HG03521 (cell line): ENCODE measurements around the gene DIAPH3.

ENCODE experiments used
- ATAC-seq: cut with Tn5 transposase; IDR thresholded peaks from one replicate; pipeline ENCODE4 v1.9.1; 2021; ENCODE audit warnings: mild to moderate bottlenecking, moderate library complexity; ENCODE audit not compliant: unreplicated experiment

Gene DIAPH3

GRCh38 chr13:59963383-59963782 is 200.3 kb downstream of the DIAPH3 start:
- ATAC-seq, result no peak

- ATAC-seq, result no peak
Observed at GRCh38 chr13:59962343-59962742, 201.4 kb downstream of the DIAPH3 start.

GRCh38 chr13:59960683-59961082 is 203.0 kb downstream of the DIAPH3 start:
- no peak for ATAC-seq

- ATAC-seq, result no peak
Observed at GRCh38 chr13:59957438-59957837, 206.3 kb downstream of the DIAPH3 start.

- ATAC-seq, result no peak
Observed at GRCh38 chr13:59954601-59955000, 209.1 kb downstream of the DIAPH3 start.

GRCh38 chr13:59951011-59951410 is 212.7 kb downstream of the DIAPH3 start:
- ATAC-seq, result no peak

GRCh38 chr13:59950266-59950665 is 213.5 kb downstream of the DIAPH3 start:
- ATAC-seq, result no peak

GRCh38 chr13:59948686-59949085 is 215.0 kb downstream of the DIAPH3 start:
- no peak for ATAC-seq

GRCh38 chr13:59946944-59947343 is 216.8 kb downstream of the DIAPH3 start:
- ATAC-seq, result no peak

GRCh38 chr13:59931621-59932020 is 232.1 kb downstream of the DIAPH3 start:
- ATAC-seq, result no peak

- no peak for ATAC-seq
Observed at GRCh38 chr13:59924256-59924655, 239.5 kb downstream of the DIAPH3 start.

GRCh38 chr13:59915252-59915651 is 248.5 kb downstream of the DIAPH3 start:
- ATAC-seq, result no peak

GRCh38 chr13:59914556-59914955 is 249.2 kb downstream of the DIAPH3 start:
- ATAC-seq, result no peak

- ATAC-seq, result no peak
Observed at GRCh38 chr13:59906413-59907049, 257.2 kb downstream of the DIAPH3 start.

GRCh38 chr13:59901191-59901590 is 262.5 kb downstream of the DIAPH3 start:
- no peak for ATAC-seq

GRCh38 chr13:59898066-59898465 is 265.7 kb downstream of the DIAPH3 start:
- ATAC-seq, result no peak

GRCh38 chr13:59893266-59893665 is 270.5 kb downstream of the DIAPH3 start:
- no peak for ATAC-seq

GRCh38 chr13:59891053-59891452 is 272.7 kb downstream of the DIAPH3 start:
- no peak for ATAC-seq

- ATAC-seq, result no peak
Observed at GRCh38 chr13:59890054-59890453, 273.7 kb downstream of the DIAPH3 start.

GRCh38 chr13:59888408-59888807 is 275.3 kb downstream of the DIAPH3 start:
- ATAC-seq, result no peak

GRCh38 chr13:59885076-59885475 is 278.7 kb downstream of the DIAPH3 start:
- ATAC-seq, result no peak

- no peak for ATAC-seq
Observed at GRCh38 chr13:59883885-59884284, 279.8 kb downstream of the DIAPH3 start.

- no peak for ATAC-seq
Observed at GRCh38 chr13:59880468-59880867, 283.3 kb downstream of the DIAPH3 start.
